Astrocyte of the cerebellum (primary cell): ENCODE measurements around the gene BMP2.

Source experiments
- DNase-seq: peaks from one replicate; pipeline ENCODE4 v3.0.0-alpha.2; 2011; ENCODE audit warnings: low read depth
- H3K4me3 ChIP-seq: 2 replicates; pipeline ENCODE4 v1.5.1; 2011; ENCODE audit warnings: mild to moderate bottlenecking, low read depth, low read length, moderate library complexity
- in situ Hi-C: cut with HindIII; loops from 2 replicates; pipeline ENCODE4 v1.10.0; 2017; ENCODE audit warnings: low sequenced_read_pairs
- TF ChIP-seq, protein P1 (sequence below): IDR thresholded peaks from 2 replicates; pipeline ENCODE4 v1.5.1; 2012; ENCODE audit warnings: low read length, low read depth, moderate library complexity, mild to moderate bottlenecking; ENCODE audit errors: missing control alignments

Gene BMP2

GRCh38 chr20:6767536-6768227 lies at the start of gene BMP2:
TSS of gene BMP2 (plus strand) at chr20:6767686. CDS start at chr20:6770127, 2,441 bp downstream.
- in situ Hi-C loops: no loop called here
- TF ChIP-seq, protein P1, sequence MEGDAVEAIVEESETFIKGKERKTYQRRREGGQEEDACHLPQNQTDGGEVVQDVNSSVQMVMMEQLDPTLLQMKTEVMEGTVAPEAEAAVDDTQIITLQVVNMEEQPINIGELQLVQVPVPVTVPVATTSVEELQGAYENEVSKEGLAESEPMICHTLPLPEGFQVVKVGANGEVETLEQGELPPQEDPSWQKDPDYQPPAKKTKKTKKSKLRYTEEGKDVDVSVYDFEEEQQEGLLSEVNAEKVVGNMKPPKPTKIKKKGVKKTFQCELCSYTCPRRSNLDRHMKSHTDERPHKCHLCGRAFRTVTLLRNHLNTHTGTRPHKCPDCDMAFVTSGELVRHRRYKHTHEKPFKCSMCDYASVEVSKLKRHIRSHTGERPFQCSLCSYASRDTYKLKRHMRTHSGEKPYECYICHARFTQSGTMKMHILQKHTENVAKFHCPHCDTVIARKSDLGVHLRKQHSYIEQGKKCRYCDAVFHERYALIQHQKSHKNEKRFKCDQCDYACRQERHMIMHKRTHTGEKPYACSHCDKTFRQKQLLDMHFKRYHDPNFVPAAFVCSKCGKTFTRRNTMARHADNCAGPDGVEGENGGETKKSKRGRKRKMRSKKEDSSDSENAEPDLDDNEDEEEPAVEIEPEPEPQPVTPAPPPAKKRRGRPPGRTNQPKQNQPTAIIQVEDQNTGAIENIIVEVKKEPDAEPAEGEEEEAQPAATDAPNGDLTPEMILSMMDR: no peak
- DNase-seq: no peak
- H3K4me3 ChIP-seq: peak within 1 kb of the TSS; percentile 66

- no peak for DNase-seq
- TF ChIP-seq, protein P1: no peak
- in situ Hi-C loops: no loop called here
- H3K4me3 ChIP-seq: no peak overlapping the region
Observed at GRCh38 chr20:6718662-6719368, 48.7 kb upstream of the BMP2 start.

- no peak for DNase-seq
- TF ChIP-seq, protein P1: no peak
- H3K4me3 ChIP-seq: no peak overlapping the region
- in situ Hi-C loops: no loop called here
Observed at GRCh38 chr20:6719369-6719721, 48.1 kb upstream of the BMP2 start.

DNA sequence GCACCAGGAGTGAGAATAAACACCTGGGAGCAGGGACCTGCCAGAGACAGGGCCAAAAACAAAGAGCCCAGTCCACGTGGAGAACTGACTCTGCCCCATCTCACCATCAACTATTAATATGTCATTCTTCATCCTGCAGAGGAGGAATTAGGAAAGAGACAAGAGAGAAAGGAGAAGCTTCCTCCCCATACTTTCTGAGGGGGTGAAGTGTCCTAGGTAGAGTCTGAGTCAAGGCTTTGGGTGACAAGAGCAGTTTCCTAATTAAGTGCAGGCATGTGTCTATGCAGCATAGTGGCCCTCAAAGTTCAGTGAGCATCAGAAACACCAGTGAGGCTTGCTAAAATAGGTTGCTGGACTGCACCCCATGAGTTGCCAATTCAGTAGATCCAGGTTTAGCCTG lies 40.7 kb upstream of the BMP2 start:
- DNase-seq: no peak
- no peak overlapping the region for H3K4me3 ChIP-seq
- in situ Hi-C loops: no loop called here
- TF ChIP-seq, protein P1: no peak

DNA sequence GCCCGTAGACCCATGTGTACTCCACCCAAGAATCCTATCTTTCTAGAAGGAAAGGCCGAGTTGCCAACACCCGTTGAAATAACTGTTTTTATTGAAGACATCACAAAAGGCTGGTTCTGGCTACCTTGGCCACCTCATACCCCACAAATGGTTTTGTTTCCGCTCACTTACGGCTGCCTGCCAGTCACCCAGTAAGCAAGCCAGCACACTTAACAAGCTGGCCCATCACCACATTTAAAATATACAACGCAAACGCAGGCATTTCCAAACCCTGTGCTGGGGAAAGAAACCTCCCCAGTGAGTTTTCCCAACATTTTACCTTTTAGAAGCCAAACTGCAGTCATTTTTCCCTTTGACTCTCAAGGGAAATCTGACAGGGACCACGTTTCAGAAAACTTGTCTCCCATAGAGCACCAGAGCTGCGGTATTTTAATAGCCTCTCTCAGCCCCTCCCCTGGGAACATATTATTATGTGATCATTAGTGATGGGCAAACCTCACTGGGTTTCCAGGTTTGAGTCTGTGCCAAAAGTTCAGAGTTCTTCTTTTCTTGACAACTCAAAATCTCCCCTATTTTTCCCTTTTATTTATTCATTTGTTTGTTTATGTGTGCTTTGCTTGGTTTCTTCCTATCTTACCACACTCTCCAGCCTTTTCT lies 36.7 kb upstream of the BMP2 start:
- DNase-seq: no peak
- in situ Hi-C loops: no loop called here
- TF ChIP-seq, protein P1: no peak
- H3K4me3 ChIP-seq: no peak overlapping the region

- in situ Hi-C loops: no loop called here
- no peak overlapping the region for H3K4me3 ChIP-seq
- DNase-seq: no peak
- TF ChIP-seq, protein P1: no peak
Observed at GRCh38 chr20:6732001-6732447, 35.5 kb upstream of the BMP2 start.
